Tibial nerve (tissue), 3 donors: Measurements from ENCODE around the gene FAM50A.

Experiments used
- POLR2A ChIP-seq, 2 donors: fragments of 450-650 bp; IDR thresholded peaks; one replicate each; pipeline ENCODE4 v1.6.1; 2017; ENCODE audit warnings: antibody characterized with exemption in 2 of 2, mild to moderate bottlenecking in 2 of 2, moderate library complexity in 2 of 2
- TF ChIP-seq, protein P1 (sequence below), 5 experiments: fragments of 200-600 bp in 3 of 5; fragments of 450-650 bp in 2 of 5; sonication (generic) in 3 of 5; IDR thresholded peaks; one replicate each; pipeline ENCODE4 v1.5.1; 2016 to 2019; ENCODE audit warnings: antibody characterized with exemption in 5 of 5, mild to moderate bottlenecking in 3 of 5, moderate library complexity in 2 of 5

DNA sequence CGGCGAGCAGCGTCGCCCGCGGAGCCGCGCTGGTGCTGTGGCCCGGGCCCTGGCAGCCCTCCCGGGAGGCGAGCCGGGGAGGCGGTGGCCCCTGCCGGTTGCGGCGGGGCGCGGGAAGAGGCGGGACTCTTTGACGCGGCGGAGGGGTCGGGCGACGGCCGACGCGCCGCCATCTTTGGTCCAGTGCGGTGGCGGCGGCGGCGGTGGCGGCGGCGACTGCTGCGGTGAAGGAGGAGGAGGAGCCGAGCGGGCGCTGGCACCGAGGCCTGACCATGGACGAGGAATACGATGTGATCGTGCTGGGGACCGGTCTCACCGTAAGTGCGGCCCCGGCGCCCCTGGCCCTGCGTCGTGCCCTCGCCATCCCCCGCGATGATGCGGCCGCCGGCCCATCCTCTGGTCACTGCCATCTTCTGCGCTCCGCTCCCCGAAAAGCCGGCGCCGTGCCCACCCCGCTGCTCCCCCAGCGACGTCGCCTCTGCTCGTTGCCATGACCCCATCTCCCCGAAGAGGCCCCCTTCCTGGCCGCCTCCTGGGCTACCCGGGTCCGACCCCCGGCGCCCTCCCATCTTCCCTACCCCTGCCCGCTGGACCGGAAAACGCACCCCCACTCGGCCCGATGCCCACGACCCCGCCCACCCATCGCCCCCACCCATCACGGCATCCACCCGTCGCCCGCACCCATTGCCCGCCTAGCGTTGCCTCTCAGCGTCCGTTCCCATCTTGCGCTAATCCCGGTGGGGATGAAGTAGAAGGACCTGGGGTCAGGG is 6.8 kb upstream of the FAM50A start, which contains the start of gene GDI1:
- TF ChIP-seq, protein P1, sequence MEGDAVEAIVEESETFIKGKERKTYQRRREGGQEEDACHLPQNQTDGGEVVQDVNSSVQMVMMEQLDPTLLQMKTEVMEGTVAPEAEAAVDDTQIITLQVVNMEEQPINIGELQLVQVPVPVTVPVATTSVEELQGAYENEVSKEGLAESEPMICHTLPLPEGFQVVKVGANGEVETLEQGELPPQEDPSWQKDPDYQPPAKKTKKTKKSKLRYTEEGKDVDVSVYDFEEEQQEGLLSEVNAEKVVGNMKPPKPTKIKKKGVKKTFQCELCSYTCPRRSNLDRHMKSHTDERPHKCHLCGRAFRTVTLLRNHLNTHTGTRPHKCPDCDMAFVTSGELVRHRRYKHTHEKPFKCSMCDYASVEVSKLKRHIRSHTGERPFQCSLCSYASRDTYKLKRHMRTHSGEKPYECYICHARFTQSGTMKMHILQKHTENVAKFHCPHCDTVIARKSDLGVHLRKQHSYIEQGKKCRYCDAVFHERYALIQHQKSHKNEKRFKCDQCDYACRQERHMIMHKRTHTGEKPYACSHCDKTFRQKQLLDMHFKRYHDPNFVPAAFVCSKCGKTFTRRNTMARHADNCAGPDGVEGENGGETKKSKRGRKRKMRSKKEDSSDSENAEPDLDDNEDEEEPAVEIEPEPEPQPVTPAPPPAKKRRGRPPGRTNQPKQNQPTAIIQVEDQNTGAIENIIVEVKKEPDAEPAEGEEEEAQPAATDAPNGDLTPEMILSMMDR (IDR thresholded peaks at IDR 0.05) = no peak
- TF ChIP-seq POLR2A (IDR thresholded peaks at IDR 0.05) = peak; percentile 15 to 59
